ENCODE results near the gene JKAMP. TPM values are rescaled to one million over a fixed set of nuclear protein-coding genes. Genes with fewer than 3 reads are reported as not detected.

Gene JKAMP
- polyA plus RNA-seq, 1 experiment: 208 TPM

- peak; percentile 89 for DNase-seq (ENCODE audit: low read depth, low spot score)
- H3K9me3 ChIP-seq (ENCODE audit: control insufficient read depth, insufficient read depth, low read length): no peaks in the 10 kb centered on the region
- ChIA-PET CTCF (interaction anchor here (1.8 kb wide), 1 partner anchor 9 kb away, joined by 19 read pairs; no protein-coding TSS in a partner anchor), POLR2A (interaction anchor here (0.7 to 2.6 kb wide), 4 partner anchors 8 to 609 kb away, joined by 3 to 19 read pairs (median 5); partner anchors contain the start of genes GPR135 and PCNX4)
- peak overlapping the region; percentile 98 for H3K27ac ChIP-seq (ENCODE audit: low read depth, low read length)
- no peaks in the 10 kb centered on the region for H3K27me3 ChIP-seq (ENCODE audit: control insufficient read depth, insufficient read depth, low read length)
- peak overlapping the region; percentile 87 for H3K4me3 ChIP-seq (ENCODE audit: low read depth, low read length)
- TF ChIP-seq, protein P1, sequence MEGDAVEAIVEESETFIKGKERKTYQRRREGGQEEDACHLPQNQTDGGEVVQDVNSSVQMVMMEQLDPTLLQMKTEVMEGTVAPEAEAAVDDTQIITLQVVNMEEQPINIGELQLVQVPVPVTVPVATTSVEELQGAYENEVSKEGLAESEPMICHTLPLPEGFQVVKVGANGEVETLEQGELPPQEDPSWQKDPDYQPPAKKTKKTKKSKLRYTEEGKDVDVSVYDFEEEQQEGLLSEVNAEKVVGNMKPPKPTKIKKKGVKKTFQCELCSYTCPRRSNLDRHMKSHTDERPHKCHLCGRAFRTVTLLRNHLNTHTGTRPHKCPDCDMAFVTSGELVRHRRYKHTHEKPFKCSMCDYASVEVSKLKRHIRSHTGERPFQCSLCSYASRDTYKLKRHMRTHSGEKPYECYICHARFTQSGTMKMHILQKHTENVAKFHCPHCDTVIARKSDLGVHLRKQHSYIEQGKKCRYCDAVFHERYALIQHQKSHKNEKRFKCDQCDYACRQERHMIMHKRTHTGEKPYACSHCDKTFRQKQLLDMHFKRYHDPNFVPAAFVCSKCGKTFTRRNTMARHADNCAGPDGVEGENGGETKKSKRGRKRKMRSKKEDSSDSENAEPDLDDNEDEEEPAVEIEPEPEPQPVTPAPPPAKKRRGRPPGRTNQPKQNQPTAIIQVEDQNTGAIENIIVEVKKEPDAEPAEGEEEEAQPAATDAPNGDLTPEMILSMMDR (IDR thresholded peaks at IDR 0.05; ENCODE audit: low read depth, low read length): no peak
Observed at GRCh38 chr14:59482541-59483331, 1.6 kb upstream of the JKAMP start.

DNA sequence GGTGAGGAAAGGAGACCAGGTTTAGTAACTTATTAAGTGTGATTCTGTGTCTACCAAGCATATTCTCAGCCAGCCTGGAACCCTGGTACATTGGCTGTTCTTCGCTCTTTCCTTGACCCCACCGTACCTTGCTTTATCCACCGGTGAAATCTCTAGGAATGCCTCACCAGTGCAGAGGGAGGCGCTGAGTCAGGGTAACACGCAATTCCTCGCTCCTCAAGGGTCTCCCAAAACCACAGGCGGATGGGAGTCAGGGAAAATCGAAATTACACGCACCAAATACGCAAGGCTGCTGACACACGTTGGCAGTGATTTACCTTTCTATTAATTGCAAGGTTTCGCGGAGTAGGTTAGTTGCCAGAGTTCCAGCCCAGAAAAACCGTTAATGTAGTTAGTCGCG is 954 bp upstream of the JKAMP start:
- ChIA-PET CTCF (interaction anchor here (1.4 to 1.8 kb wide), 2 partner anchors 10 to 93 kb away, joined by 18 to 19 read pairs; partner anchors contain the start of gene CCDC175), POLR2A (interaction anchor here (0.7 to 2.6 kb wide), 2 partner anchors 9 to 18 kb away, joined by 7 to 19 read pairs; partner anchors contain the start of gene GPR135)
- Histone ChIP-seq H3K4me3 (ENCODE audit: low read depth, low read length) (peak overlapping the region; percentile 87), H3K27me3 (ENCODE audit: control insufficient read depth, insufficient read depth, low read length) (no peaks in the 10 kb centered on the region), H3K27ac (ENCODE audit: low read depth, low read length) (peak overlapping the region; percentile 98), H3K9me3 (ENCODE audit: control insufficient read depth, insufficient read depth, low read length) (no peaks in the 10 kb centered on the region)
- TF ChIP-seq, protein P1 (IDR thresholded peaks at IDR 0.05; ENCODE audit: low read depth, low read length): no peak
- peak; percentile 41 for DNase-seq (ENCODE audit: low read depth, low spot score)

- H3K27ac ChIP-seq (ENCODE audit: low read depth, low read length): peak overlapping the region; percentile 98
- CTCF ChIA-PET: interaction anchor here (0.8 to 1.8 kb wide), 6 partner anchors 11 to 204 kb away, joined by 3 to 19 read pairs (median 4); partner anchors contain the start of gene CCDC175
- POLR2A ChIA-PET: interaction anchor here (0.6 to 2.6 kb wide), 11 partner anchors 10 to 1290 kb away, joined by 3 to 19 read pairs (median 4); partner anchors contain the start of genes DAAM1, GPR135, KIAA0586 and PPM1A
- no peak for DNase-seq (ENCODE audit: low read depth, low spot score)
- peak overlapping the region; percentile 87 for H3K4me3 ChIP-seq (ENCODE audit: low read depth, low read length)
- TF ChIP-seq, protein P1 (IDR thresholded peaks at IDR 0.05; ENCODE audit: low read depth, low read length): no peak
- H3K27me3 ChIP-seq (ENCODE audit: control insufficient read depth, insufficient read depth, low read length): no peaks in the 10 kb centered on the region
- no peaks in the 10 kb centered on the region for H3K9me3 ChIP-seq (ENCODE audit: control insufficient read depth, insufficient read depth, low read length)
Observed at GRCh38 chr14:59484639-59485175, 390 bp downstream of the JKAMP start.

- CTCF ChIA-PET: interaction anchor here (1.3 kb wide), 1 partner anchor 16 kb away, joined by 7 read pairs; no protein-coding TSS in a partner anchor
- POLR2A ChIA-PET: no interaction called here
Observed at GRCh38 chr14:59490756-59491155, 6.4 kb downstream of the JKAMP start.

More at GRCh38 chr14:59490756-59491155, 6.4 kb downstream of the JKAMP start:
- no peak overlapping the region for H3K4me3 ChIP-seq (ENCODE audit: low read depth, low read length)
- TF ChIP-seq, protein P1 (IDR thresholded peaks at IDR 0.05; ENCODE audit: low read depth, low read length): no peak
- no peaks in the 10 kb centered on the region for H3K27me3 ChIP-seq (ENCODE audit: control insufficient read depth, insufficient read depth, low read length)
- no peak overlapping the region for H3K27ac ChIP-seq (ENCODE audit: low read depth, low read length)
- no peak for DNase-seq (ENCODE audit: low read depth, low spot score)
- no peaks in the 10 kb centered on the region for H3K9me3 ChIP-seq (ENCODE audit: control insufficient read depth, insufficient read depth, low read length)
